Psoas muscle (tissue), 8 donors: ENCODE results near the gene ANKRD17. TPM values are rescaled to one million over a fixed set of nuclear protein-coding genes. Genes with fewer than 3 reads are reported as not detected.
A peak's percentile ranks its signal among the peaks of the same experiment; 100 is the strongest.

Experiments used
- ATAC-seq, 4 donors: fragments of 200-7000 bp; cut with Tn5 transposase; one replicate each; pipeline ENCODE4 v1.9.1; 2020; ENCODE audit warnings: moderate library complexity in 3 of 4, mild to moderate bottlenecking in 2 of 4
- DNase-seq, 2 donors: peaks; one replicate each; pipeline ENCODE4 v3.0.0-alpha.2; 2020
- H3K27ac ChIP-seq: fragments of 200-600 bp; one replicate; pipeline ENCODE4 v1.8.0; 2022
- H3K27me3 ChIP-seq, 3 donors: fragments of 200-600 bp in 1 of 3; one replicate each; pipeline versions ENCODE4 v1.6.1 to v1.8.0; 2013 to 2022; ENCODE audit warnings: low read length in 2 of 3, mild to moderate bottlenecking in 2 of 3, moderate library complexity in 1 of 3; ENCODE audit not compliant: insufficient read depth in 3 of 3
- H3K36me3 ChIP-seq, 2 donors: fragments of 200-600 bp in 1 of 2; one replicate each; pipeline versions ENCODE4 v1.6.1 to v1.8.0; 2013 to 2022; ENCODE audit warnings: low read depth in 1 of 2, mild to moderate bottlenecking in 1 of 2, moderate library complexity in 1 of 2; ENCODE audit not compliant: insufficient read depth in 1 of 2
- H3K4me1 ChIP-seq: fragments of 200-600 bp; one replicate; pipeline ENCODE4 v1.8.0; 2022
- H3K4me3 ChIP-seq: fragments of 200-600 bp; one replicate; pipeline ENCODE4 v1.8.0; 2022; ENCODE audit warnings: mild to moderate bottlenecking
- H3K9me3 ChIP-seq: fragments of 200-600 bp; one replicate; pipeline ENCODE4 v1.8.0; 2022
- CTCF ChIP-seq: fragments of 200-600 bp; IDR thresholded peaks from one replicate; pipeline ENCODE4 v1.8.0; 2022; ENCODE audit warnings: antibody characterized with exemption
- WGBS, 3 donors: extraction: QIAGEN DNeasy Blood & Tissue Kit; methylation state at CpG; one replicate each; pipeline versions ENCODE4 v1.1.6 to v1.1.7; 2013; 5-methylcytosine and 5-hydroxymethylcytosine counted together
- intact Hi-C, 2 donors: fragments of 100-400 bp; cut with DNase I; formaldehyde crosslinking; loops; one replicate each; pipeline versions ENCODE4 v1.11.0 to v1.14.2; 2022
- polyA plus RNA-seq, 3 donors: library from polyadenylated mRNA; stranded (reverse); fragments of 200-250 nt; gene quantifications; one replicate each; pipeline ENCODE4 v1.2.3, GENCODE V29; 2013
- total RNA-seq, 4 donors: library from RNA; stranded (reverse); fragmentation: NEBNext Ultra II Directional in 2 of 4; extraction: Animal tissue kit (Norgen Biotek cat#: 25700) in 2 of 4; gene quantifications; one replicate each; pipeline versions ENCODE4 v1.2.1 to v1.2.4, GENCODE V29; 2021 to 2023
- donor health status: healthy with polysubstance abuse.
- donor health status: DM: no; HTN: no; CAD: no; lungs with moderate emphysema.
- donor health status: Bipolar disorder and iron deficiency.
- donor health status: healthy.
- donor health status: DM: yes; HTN: yes; CAD: no.
- donor health status: DM: no; HTN: no; CAD: no.
- donor health status: DM: no; HTN: no; CAD: no.
- donor health status: DM: yes; HTN: yes; CAD: no.

Gene ANKRD17
- total and polyA plus RNA-seq, 7 donors = 8.0 to 66.2 (median 46.6) TPM

DNA sequence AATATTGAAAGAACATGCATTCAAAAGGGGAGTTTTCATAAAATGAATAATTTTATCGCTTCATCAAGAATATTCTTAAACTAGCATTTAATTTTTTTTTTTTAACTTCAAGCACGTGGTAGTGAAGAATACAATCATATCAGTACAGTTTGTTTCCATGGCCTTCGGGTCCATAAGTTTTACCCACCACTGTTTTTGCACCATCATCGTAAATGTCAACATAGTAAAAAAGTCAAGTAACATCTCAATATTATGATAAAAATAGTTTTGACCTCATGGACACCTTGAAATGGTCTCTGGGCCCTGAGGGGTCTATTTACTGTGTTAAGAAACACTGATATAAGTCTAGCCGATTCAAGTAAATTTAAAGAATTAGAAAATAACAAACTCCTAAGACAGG lies 80.2 kb downstream of the ANKRD17 start:
- 87 to 93% (median 87%) methylated on average over 5 of the region's 5 CpGs for WGBS, 3 donors
- H3K36me3 ChIP-seq = peaks cover 2 to 27% of the 10 kb centered on the region in 2 donors
- TF ChIP-seq CTCF = no peak
- H3K9me3 ChIP-seq = no peaks in the 10 kb centered on the region
- ATAC-seq (no peak), DNase-seq (no peak)
- peak overlapping the region; percentile 38 for H3K27ac ChIP-seq
- H3K27me3 ChIP-seq = no peaks in the 10 kb centered on the region
- intact Hi-C loops = no loop called here
- peaks cover 44% of the 10 kb centered on the region for H3K4me1 ChIP-seq
- no peak overlapping the region for H3K4me3 ChIP-seq

- ATAC-seq = no peak
- peaks cover 5 to 75% of the 10 kb centered on the region in 2 donors for H3K36me3 ChIP-seq
- WGBS, 3 donors = 96 to 100% (median 96%) methylated on average over 2 of the region's 2 CpGs
Measured at GRCh38 chr4:73172161-73172560, 86.4 kb downstream of the ANKRD17 start.

GRCh38 chr4:73170518-73171198 lies 87.9 kb downstream of the ANKRD17 start:
- peaks cover 8% of the 10 kb centered on the region for H3K9me3 ChIP-seq
- no peaks in the 10 kb centered on the region for H3K4me1 ChIP-seq
- no peak for TF ChIP-seq CTCF
- peaks cover 3 to 70% of the 10 kb centered on the region in 2 donors for H3K36me3 ChIP-seq
- intact Hi-C loops = loop anchor here in 1 of 2 donors (5.0 kb wide), 1 partner anchor 37 kb away; no protein-coding TSS in a partner anchor
- WGBS, 3 donors = 95 to 98% (median 97%) methylated on average over 7 of the region's 7 CpGs
- H3K4me3 ChIP-seq = no peak overlapping the region
- ATAC-seq (no peak), DNase-seq (no peak)
- no peak overlapping the region for H3K27ac ChIP-seq
- no peaks in the 10 kb centered on the region for H3K27me3 ChIP-seq

More at GRCh38 chr4:73172161-73172560, 86.4 kb downstream of the ANKRD17 start:
- Histone ChIP-seq H3K4me1 (peaks cover 9% of the 10 kb centered on the region), H3K9me3 (no peaks in the 10 kb centered on the region), H3K27me3 (no peaks in the 10 kb centered on the region), H3K4me3 (no peak overlapping the region), H3K27ac (no peak overlapping the region)
- intact Hi-C loops = loop anchor here in 1 of 2 donors (5.0 kb wide), 1 partner anchor 35 kb away; no protein-coding TSS in a partner anchor
- no peak for TF ChIP-seq CTCF
- no peak for DNase-seq

DNA sequence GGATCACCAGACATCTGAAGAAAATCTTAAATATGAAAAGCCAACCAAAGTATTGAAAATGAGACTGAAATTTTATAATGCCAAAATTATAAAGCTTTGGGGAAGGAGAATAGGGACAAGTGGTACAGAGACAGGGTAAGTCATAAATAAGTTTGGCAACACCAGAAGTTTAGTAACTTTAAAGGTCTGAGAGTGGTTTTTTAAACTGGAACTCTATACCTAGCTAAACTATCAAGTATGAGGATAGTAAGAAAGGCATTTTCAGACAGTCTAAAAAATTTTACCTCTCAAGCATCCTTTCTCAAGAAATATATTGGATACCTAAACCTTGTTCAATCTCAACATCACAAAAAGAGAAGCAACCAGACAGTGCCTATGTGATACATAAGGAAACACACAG lies 92.4 kb downstream of the ANKRD17 start:
- intact Hi-C loops = no loop called here
- H3K9me3 ChIP-seq = peaks cover 8% of the 10 kb centered on the region
- TF ChIP-seq CTCF = no peak
- ATAC-seq (no peak), DNase-seq (no peak)
- H3K4me3 ChIP-seq = no peak overlapping the region
- H3K4me1 ChIP-seq = no peaks in the 10 kb centered on the region
- no peak overlapping the region for H3K27ac ChIP-seq
- peaks cover 3 to 65% of the 10 kb centered on the region in 2 donors for H3K36me3 ChIP-seq
- H3K27me3 ChIP-seq = no peaks in the 10 kb centered on the region
